ENCODE results near the gene CTR9. TPM values are rescaled to one million over a fixed set of nuclear protein-coding genes. Genes with fewer than 3 reads are reported as not detected.

The CTR9 gene
- total and polyA plus RNA-seq, 2 of the 13 experiments (the other 11 are each of a cell fraction or from before 2014, with no cell fraction given), result 6.6 to 22.1 TPM

- TF ChIP-seq, protein P1, sequence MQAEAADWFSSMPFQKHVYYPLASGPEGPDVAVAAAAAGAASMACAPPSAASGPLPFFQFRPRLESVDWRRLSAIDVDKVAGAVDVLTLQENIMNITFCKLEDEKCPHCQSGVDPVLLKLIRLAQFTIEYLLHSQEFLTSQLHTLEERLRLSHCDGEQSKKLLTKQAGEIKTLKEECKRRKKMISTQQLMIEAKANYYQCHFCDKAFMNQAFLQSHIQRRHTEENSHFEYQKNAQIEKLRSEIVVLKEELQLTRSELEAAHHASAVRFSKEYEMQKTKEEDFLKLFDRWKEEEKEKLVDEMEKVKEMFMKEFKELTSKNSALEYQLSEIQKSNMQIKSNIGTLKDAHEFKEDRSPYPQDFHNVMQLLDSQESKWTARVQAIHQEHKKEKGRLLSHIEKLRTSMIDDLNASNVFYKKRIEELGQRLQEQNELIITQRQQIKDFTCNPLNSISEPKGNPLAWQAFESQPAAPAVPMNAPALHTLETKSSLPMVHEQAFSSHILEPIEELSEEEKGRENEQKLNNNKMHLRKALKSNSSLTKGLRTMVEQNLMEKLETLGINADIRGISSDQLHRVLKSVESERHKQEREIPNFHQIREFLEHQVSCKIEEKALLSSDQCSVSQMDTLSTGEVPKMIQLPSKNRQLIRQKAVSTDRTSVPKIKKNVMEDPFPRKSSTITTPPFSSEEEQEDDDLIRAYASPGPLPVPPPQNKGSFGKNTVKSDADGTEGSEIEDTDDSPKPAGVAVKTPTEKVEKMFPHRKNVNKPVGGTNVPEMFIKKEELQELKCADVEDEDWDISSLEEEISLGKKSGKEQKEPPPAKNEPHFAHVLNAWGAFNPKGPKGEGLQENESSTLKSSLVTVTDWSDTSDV (CRISPR knock-in tag; IDR thresholded peaks at IDR 0.05), result no peak
- TF ChIP-seq HOXA3 (CRISPR knock-in tag; IDR thresholded peaks at IDR 0.05) (peak; percentile 49; the same call in 1 of the 2 replicates), SALL1 (CRISPR knock-in tag; IDR thresholded peaks at IDR 0.05) (peak; percentile 76), EED (CRISPR knock-in tag; IDR thresholded peaks at IDR 0.05) (no peak), KDM4B (CRISPR knock-in tag; IDR thresholded peaks at IDR 0.05) (peak; percentile 30; the same call in 1 of the 2 replicates), ZNF788 (CRISPR knock-in tag; IDR thresholded peaks at IDR 0.05; ENCODE audit: borderline replicate concordance) (peak; percentile 56; the same call in 1 of the 2 replicates), SPEN (CRISPR knock-in tag; IDR thresholded peaks at IDR 0.05; ENCODE audit: low read depth) (peak; percentile 55; the same call in 1 of the 2 replicates), ZNF224 (CRISPR knock-in tag; IDR thresholded peaks at IDR 0.05) (no peak), MIER3 (CRISPR knock-in tag; IDR thresholded peaks at IDR 0.05; ENCODE audit: borderline replicate concordance) (peak; percentile 38; the same call in 1 of the 2 replicates), ZNF552 (CRISPR knock-in tag; IDR thresholded peaks at IDR 0.05; ENCODE audit: borderline replicate concordance) (no peak), MIER2 (CRISPR knock-in tag; IDR thresholded peaks at IDR 0.05) (no peak), PRDM4 (CRISPR knock-in tag; IDR thresholded peaks at IDR 0.05; ENCODE audit: borderline replicate concordance) (no peak), ERF (CRISPR knock-in tag; IDR thresholded peaks at IDR 0.05) (peak; percentile 41; the same call in 1 of the 2 replicates), CBX2 (IDR thresholded peaks at IDR 0.05; ENCODE audit: low read depth, low read length) (no peak), CBX2 (CRISPR knock-in tag; IDR thresholded peaks at IDR 0.05; ENCODE audit: low read depth) (no peak), HNF1A (IDR thresholded peaks at IDR 0.05; ENCODE audit: low read depth) (no peak), HNF1A (CRISPR knock-in tag; IDR thresholded peaks at IDR 0.05; ENCODE audit: borderline replicate concordance) (no peak)
- TF ChIP-seq, protein P2, sequence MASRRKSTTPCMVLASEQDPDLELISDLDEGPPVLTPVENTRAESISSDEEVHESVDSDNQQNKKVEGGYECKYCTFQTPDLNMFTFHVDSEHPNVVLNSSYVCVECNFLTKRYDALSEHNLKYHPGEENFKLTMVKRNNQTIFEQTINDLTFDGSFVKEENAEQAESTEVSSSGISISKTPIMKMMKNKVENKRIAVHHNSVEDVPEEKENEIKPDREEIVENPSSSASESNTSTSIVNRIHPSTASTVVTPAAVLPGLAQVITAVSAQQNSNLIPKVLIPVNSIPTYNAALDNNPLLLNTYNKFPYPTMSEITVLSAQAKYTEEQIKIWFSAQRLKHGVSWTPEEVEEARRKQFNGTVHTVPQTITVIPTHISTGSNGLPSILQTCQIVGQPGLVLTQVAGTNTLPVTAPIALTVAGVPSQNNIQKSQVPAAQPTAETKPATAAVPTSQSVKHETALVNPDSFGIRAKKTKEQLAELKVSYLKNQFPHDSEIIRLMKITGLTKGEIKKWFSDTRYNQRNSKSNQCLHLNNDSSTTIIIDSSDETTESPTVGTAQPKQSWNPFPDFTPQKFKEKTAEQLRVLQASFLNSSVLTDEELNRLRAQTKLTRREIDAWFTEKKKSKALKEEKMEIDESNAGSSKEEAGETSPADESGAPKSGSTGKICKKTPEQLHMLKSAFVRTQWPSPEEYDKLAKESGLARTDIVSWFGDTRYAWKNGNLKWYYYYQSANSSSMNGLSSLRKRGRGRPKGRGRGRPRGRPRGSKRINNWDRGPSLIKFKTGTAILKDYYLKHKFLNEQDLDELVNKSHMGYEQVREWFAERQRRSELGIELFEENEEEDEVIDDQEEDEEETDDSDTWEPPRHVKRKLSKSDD (CRISPR knock-in tag; IDR thresholded peaks at IDR 0.05; ENCODE audit: low read depth), result no peak
Measured at GRCh38 chr11:10792385-10793068, 41.5 kb downstream of the CTR9 start (continued).

Data from HepG2 (cell line).